H1 (cell line): ENCODE measurements around the gene FAM13C. TPM values are rescaled to one million over a fixed set of nuclear protein-coding genes. Genes with fewer than 3 reads are reported as not detected.

ENCODE experiments used
- RNF2 ChIP-seq: fragments of 200-900, 300-1000 bp; sonication (generic); IDR thresholded peaks from 2 replicates; pipeline ENCODE4 v1.7.1; 2016; ENCODE audit warnings: borderline replicate concordance, low read depth, mild to moderate bottlenecking, antibody characterized with exemption, low read length; ENCODE audit not compliant: poor library complexity, severe bottlenecking; ENCODE audit errors: missing control alignments
- SIN3A ChIP-seq, 2 experiments: IDR thresholded peaks in 1 of 2; conservative IDR thresholded peaks in 1 of 2; 2 replicates each; pipeline ENCODE4 v1.6.1; 2011 to 2012; ENCODE audit warnings: low read length in 2 of 2, improper control_type of control experiment in 1 of 2, low read depth in 1 of 2, mild to moderate bottlenecking in 1 of 2
- SUZ12 ChIP-seq: fragments of 200-600 bp; sonication (generic); IDR thresholded peaks from 2 replicates; pipeline ENCODE4 v1.6.1; 2012; ENCODE audit warnings: mild to moderate bottlenecking, inconsistent platforms, low read length, moderate library complexity, mixed read lengths
- TAF1 ChIP-seq: IDR thresholded peaks from 2 replicates; pipeline ENCODE4 v1.6.1; 2011; ENCODE audit warnings: mild to moderate bottlenecking, low read depth, low read length
- polyA plus RNA-seq, 7 experiments: library from polyadenylated mRNA; depleted of rRNA in 3 of 7; stranded (reverse) in 5 of 7; unstranded in 2 of 7; fragments of >200 nt in 5 of 7; fragments of 200-250 nt in 2 of 7; gene quantifications; 1 replicate in 5 of 7; 2 replicates in 1 of 7; 4 replicates in 1 of 7; pipeline versions ENCODE4 v1.2.1 to v1.2.3, GENCODE V29; 2011 to 2013; ENCODE audit warnings: missing spikeins in 2 of 7, mixed read lengths in 2 of 7
- total RNA-seq: library from RNA; stranded (reverse); fragmentation: NEBNext Ultra II Directional; extraction: Animal tissue kit (Norgen Biotek cat#: 25700); gene quantifications from 2 replicates; pipeline ENCODE4 v1.2.1, GENCODE V29; 2021

FAM13C gene
- total and polyA plus RNA-seq, 2 of the 8 experiments (the other 6 are each of a cell fraction or from before 2014, with no cell fraction given), result 0.56 to 0.62 TPM

DNA sequence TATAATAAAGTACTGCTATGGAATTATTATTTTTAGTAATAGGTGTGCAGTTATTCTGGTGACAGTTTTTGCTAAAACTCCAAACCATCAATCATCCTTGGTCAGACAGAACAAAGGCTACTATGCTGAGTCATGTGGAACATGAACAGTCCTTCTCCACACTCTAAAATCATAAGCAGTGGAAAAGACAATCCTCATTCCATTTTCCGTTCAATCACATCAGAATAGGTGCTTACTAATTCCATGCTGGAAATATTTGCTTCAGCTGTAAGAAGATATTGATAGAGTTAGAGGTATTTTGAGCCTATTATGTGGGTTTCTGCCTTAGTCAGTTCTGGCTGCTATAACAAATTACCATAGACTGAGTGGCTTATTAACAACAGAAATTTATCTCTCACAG lies 82.9 kb downstream of the FAM13C start (continued):
- TF ChIP-seq TAF1, result no peak
- TF ChIP-seq SIN3A (conservative IDR thresholded peaks at IDR 0.05 in 1 of 2, IDR thresholded peaks at IDR 0.05 in 1 of 2; ENCODE audit: low read depth in 1 of 2, low read length in 2 of 2), result no peak
- TF ChIP-seq SUZ12, result no peak
- no peak for TF ChIP-seq RNF2
